OCI-LY1 (cell line): Measurements from ENCODE around the gene KRT78.
"Not testable (repeated sequence)": the region's sequence is repeated elsewhere in the genome, so short reads cannot be mapped to it uniquely, and the experiment has no call there.

Source experiments
- H2AFZ ChIP-seq: fragments of 200-600 bp; sonication (generic), shearing (Covaris generic); 2 replicates; pipeline ENCODE4 v1.6.0; 2014; ENCODE audit warnings: antibody characterized with exemption, mild to moderate bottlenecking, low read length
- H3F3A ChIP-seq: fragments of 200-600 bp; sonication (generic), shearing (Covaris generic); 2 replicates; pipeline ENCODE4 v1.6.0; 2014; ENCODE audit warnings: mild to moderate bottlenecking, antibody characterized with exemption, low read length, moderate library complexity; ENCODE audit not compliant: insufficient read depth
- H3K27ac ChIP-seq: fragments of 200-600 bp; sonication (generic); 2 replicates; pipeline ENCODE4 v1.5.1; 2014; ENCODE audit warnings: low read length, mixed run types, mild to moderate bottlenecking, low read depth; ENCODE audit not compliant: poor library complexity, severe bottlenecking
- H3K27me3 ChIP-seq: fragments of 200-600 bp; sonication (generic); 2 replicates; pipeline ENCODE4 v1.6.0; 2014; ENCODE audit warnings: antibody characterized with exemption, mild to moderate bottlenecking, low read length, moderate library complexity; ENCODE audit not compliant: insufficient read depth
- H3K36me3 ChIP-seq: fragments of 200-600 bp; sonication (generic); 2 replicates; pipeline ENCODE4 v1.6.1; 2014; ENCODE audit warnings: mild to moderate bottlenecking, antibody characterized with exemption, low read length, moderate library complexity, mixed read lengths; ENCODE audit not compliant: insufficient read depth
- H3K4me1 ChIP-seq: fragments of 200-600 bp; sonication (generic); 2 replicates; pipeline ENCODE4 v1.5.1; 2014; ENCODE audit warnings: mild to moderate bottlenecking, low read length, moderate library complexity; ENCODE audit not compliant: insufficient read depth, severe bottlenecking
- H3K4me2 ChIP-seq: fragments of 200-600 bp; sonication (generic), shearing (Covaris generic); 2 replicates; pipeline ENCODE4 v1.6.1; 2014; ENCODE audit warnings: low read length
- H3K4me3 ChIP-seq: fragments of 200-600 bp; sonication (generic); 2 replicates; pipeline ENCODE4 v1.5.1; 2014; ENCODE audit warnings: low read length, low read depth, mild to moderate bottlenecking, mixed read lengths; ENCODE audit not compliant: poor library complexity, severe bottlenecking
- H3K79me2 ChIP-seq: fragments of 200-600 bp; shearing (Covaris generic); 2 replicates; pipeline ENCODE4 v1.6.1; 2016; ENCODE audit warnings: mixed run types, low read length, mixed read lengths; ENCODE audit not compliant: insufficient read depth
- H3K9ac ChIP-seq: fragments of 200-600 bp; sonication (generic), shearing (Covaris generic); 2 replicates; pipeline ENCODE4 v1.6.1; 2014; ENCODE audit warnings: mild to moderate bottlenecking, low read length, mixed read lengths
- H3K9me2 ChIP-seq: fragments of 200-600 bp; sonication (generic), shearing (Covaris generic); 2 replicates; pipeline ENCODE4 v1.6.1; 2014; ENCODE audit warnings: low read depth, mild to moderate bottlenecking, low read length, mixed read lengths
- H3K9me3 ChIP-seq: fragments of 200-600 bp; shearing (Covaris generic); 2 replicates; pipeline ENCODE4 v1.6.1; 2014; ENCODE audit warnings: low read length, mixed read lengths
- H4K20me1 ChIP-seq: fragments of 200-600 bp; sonication (generic), shearing (Covaris generic); 2 replicates; pipeline ENCODE4 v1.6.0; 2016; ENCODE audit warnings: mild to moderate bottlenecking, low read length; ENCODE audit not compliant: insufficient read depth
- CTCF ChIP-seq: fragments of 200-600 bp; sonication (generic), shearing (Covaris generic); IDR thresholded peaks from 2 replicates; pipeline ENCODE4 v1.5.1; 2017; ENCODE audit warnings: mild to moderate bottlenecking, antibody characterized with exemption, low read length, moderate library complexity, mixed read lengths
- EZH2 ChIP-seq: fragments of 200-600 bp; sonication (generic), shearing (Covaris generic); IDR thresholded peaks from 2 replicates; pipeline ENCODE4 v1.8.0; 2017; ENCODE audit warnings: borderline replicate concordance, mixed run types, mild to moderate bottlenecking, antibody characterized with exemption, low read length, moderate library complexity, mixed read lengths

Gene KRT78

GRCh38 chr12:52796429-52796794 is 52.4 kb downstream of the KRT78 start:
- no peaks in the 10 kb centered on the region for H3K9me3 ChIP-seq
- no peaks in the 10 kb centered on the region for H3K36me3 ChIP-seq
- no peaks in the 10 kb centered on the region for H3K9me2 ChIP-seq
- H2AFZ ChIP-seq = no peak overlapping the region
- H4K20me1 ChIP-seq = no peaks in the 10 kb centered on the region
- no peak overlapping the region for H3K4me2 ChIP-seq
- no peaks in the 10 kb centered on the region for H3K4me1 ChIP-seq
- H3K27me3 ChIP-seq = peaks cover 5% of the 10 kb centered on the region; the same call in 1 of the 2 replicates
- H3K4me3 ChIP-seq = no peak overlapping the region
- H3K79me2 ChIP-seq = no peaks in the 10 kb centered on the region
- TF ChIP-seq CTCF (no peak), EZH2 (no peak)
- H3K27ac ChIP-seq = no peak overlapping the region
- H3K9ac ChIP-seq = no peak overlapping the region
- H3F3A ChIP-seq = no peaks in the 10 kb centered on the region

- no peaks in the 10 kb centered on the region for H3F3A ChIP-seq
- no peak within 1 kb of the TSS for H3K4me2 ChIP-seq
- no peak within 1 kb of the TSS for H2AFZ ChIP-seq
- H3K9me3 ChIP-seq = no peaks in the 10 kb centered on the region
- TF ChIP-seq CTCF (no peak), EZH2 (no peak)
- peaks cover 5% of the 10 kb centered on the region; the same call in 1 of the 2 replicates for H3K27me3 ChIP-seq
- H3K4me3 ChIP-seq = no peak within 1 kb of the TSS
- no peaks in the 10 kb centered on the region for H3K79me2 ChIP-seq
- H4K20me1 ChIP-seq = no peaks in the 10 kb centered on the region
- no peaks in the 10 kb centered on the region for H3K4me1 ChIP-seq
- no peaks in the 10 kb centered on the region for H3K9me2 ChIP-seq
- no peaks in the 10 kb centered on the region for H3K36me3 ChIP-seq
- H3K27ac ChIP-seq = no peak within 1 kb of the TSS
- no peak within 1 kb of the TSS for H3K9ac ChIP-seq
Observed at GRCh38 chr12:52795694-52796428, 52.9 kb downstream of the KRT78 start, which contains the start of gene KRT3. TSS of gene KRT3 (minus strand) at chr12:52796117. CDS start at chr12:52796042, 75 bp downstream.

GRCh38 chr12:52795332-52795674 is 53.5 kb downstream of the KRT78 start:
- not testable (repeated sequence) for H3K27ac ChIP-seq, H4K20me1 ChIP-seq, H3K4me3 ChIP-seq, H3K9me3 ChIP-seq, H3K9me2 ChIP-seq, H3K27me3 ChIP-seq, H3K4me1 ChIP-seq, H3K4me2 ChIP-seq, H3K36me3 ChIP-seq, H2AFZ ChIP-seq, H3K79me2 ChIP-seq, H3K9ac ChIP-seq, H3F3A ChIP-seq
